ENCODE data around the gene MOB3C.

MOB3C gene

GRCh38 chr1:46619656-46620258, 3.1 kb upstream of the MOB3C start:
- H3K4me3 ChIP-seq (ENCODE audit: low read depth, low read length) = no peak overlapping the region
- TF ChIP-seq, protein P1, sequence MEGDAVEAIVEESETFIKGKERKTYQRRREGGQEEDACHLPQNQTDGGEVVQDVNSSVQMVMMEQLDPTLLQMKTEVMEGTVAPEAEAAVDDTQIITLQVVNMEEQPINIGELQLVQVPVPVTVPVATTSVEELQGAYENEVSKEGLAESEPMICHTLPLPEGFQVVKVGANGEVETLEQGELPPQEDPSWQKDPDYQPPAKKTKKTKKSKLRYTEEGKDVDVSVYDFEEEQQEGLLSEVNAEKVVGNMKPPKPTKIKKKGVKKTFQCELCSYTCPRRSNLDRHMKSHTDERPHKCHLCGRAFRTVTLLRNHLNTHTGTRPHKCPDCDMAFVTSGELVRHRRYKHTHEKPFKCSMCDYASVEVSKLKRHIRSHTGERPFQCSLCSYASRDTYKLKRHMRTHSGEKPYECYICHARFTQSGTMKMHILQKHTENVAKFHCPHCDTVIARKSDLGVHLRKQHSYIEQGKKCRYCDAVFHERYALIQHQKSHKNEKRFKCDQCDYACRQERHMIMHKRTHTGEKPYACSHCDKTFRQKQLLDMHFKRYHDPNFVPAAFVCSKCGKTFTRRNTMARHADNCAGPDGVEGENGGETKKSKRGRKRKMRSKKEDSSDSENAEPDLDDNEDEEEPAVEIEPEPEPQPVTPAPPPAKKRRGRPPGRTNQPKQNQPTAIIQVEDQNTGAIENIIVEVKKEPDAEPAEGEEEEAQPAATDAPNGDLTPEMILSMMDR (IDR thresholded peaks at IDR 0.05; ENCODE audit: control insufficient read depth, extremely low read depth, insufficient read depth) = no peak
- DNase-seq (ENCODE audit: low read depth) = no peak

DNA sequence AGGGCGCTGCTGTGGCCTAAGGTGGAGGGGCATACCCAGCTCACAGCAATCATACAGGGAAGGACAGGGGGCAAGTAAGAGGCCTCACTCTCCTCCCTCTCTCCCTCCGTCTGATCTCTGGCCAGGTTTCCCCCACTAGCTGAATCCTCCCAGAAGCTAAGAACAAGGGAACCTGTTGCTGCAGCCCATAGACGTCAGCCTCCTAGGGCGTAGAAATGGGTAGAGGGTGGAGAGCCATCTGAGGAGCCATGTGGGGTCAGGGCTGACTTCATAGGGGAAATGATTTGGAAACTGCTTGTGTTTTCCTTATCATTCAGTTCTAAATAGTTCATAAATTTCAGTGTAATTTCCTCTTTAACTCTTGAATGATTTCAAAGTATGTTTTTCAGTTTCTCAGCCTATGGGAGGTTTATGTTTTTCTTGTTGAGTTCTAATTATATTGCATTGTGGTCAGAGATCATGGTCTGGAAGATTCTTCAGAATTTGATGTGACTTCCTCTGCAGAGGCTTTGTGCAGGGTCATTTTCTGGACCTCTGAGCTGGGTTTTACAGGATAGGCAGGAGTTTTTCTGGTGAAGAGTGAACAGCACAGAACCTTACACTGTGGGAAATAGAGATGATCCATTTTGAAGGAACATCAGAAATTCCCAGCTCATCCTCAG, 2.3 kb upstream of the MOB3C start:
- no peak for DNase-seq (ENCODE audit: low read depth)
- H3K4me3 ChIP-seq (ENCODE audit: low read depth, low read length) = no peak overlapping the region
- TF ChIP-seq, protein P1 (IDR thresholded peaks at IDR 0.05; ENCODE audit: control insufficient read depth, extremely low read depth, insufficient read depth) = no peak

GRCh38 chr1:46617833-46618232, 1.2 kb upstream of the MOB3C start:
- TF ChIP-seq, protein P1 (IDR thresholded peaks at IDR 0.05; ENCODE audit: control insufficient read depth, extremely low read depth, insufficient read depth) = no peak
- H3K4me3 ChIP-seq (ENCODE audit: low read depth, low read length) = no peak overlapping the region
- DNase-seq (ENCODE audit: low read depth) = no peak

DNA sequence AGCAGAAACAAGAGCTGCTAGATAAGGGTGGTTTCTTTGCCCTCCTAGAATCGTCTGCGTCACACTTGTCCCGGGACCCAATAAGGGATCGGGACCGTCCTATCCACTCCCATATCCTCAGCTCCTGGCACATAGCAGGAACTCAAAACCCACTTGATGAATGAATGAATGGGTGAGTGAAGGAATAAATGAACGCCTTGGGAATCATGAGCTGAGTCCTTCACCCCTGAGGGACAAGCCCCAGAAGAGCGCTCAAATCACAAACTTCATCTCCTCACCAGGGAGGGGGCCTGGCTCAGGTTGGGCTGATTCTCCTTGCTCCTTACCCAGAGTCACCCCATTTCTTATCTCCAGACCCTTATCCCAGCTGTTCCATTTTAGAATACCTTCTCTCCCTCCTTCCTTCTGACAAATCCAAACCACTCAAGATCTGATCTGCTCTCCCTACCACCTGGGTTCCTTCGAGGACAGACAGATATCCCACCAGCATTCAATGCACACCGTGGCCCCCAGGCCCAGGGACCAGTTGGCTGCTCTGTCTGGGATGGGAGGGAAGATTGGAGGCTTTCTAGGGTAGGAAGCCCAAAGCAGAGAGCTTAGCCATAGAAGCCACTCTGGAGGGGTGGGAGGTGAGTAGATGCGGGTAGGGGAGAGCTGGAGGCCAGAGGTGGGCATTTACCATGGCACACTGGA, 643 bp upstream of the MOB3C start:
- no peak for DNase-seq (ENCODE audit: low read depth)
- TF ChIP-seq, protein P1 (IDR thresholded peaks at IDR 0.05; ENCODE audit: control insufficient read depth, extremely low read depth, insufficient read depth) = no peak
- H3K4me3 ChIP-seq (ENCODE audit: low read depth, low read length) = peak overlapping the region; percentile 63

- no peak for DNase-seq (ENCODE audit: low read depth)
- TF ChIP-seq, protein P1 (IDR thresholded peaks at IDR 0.05; ENCODE audit: control insufficient read depth, extremely low read depth, insufficient read depth) = no peak
- H3K4me3 ChIP-seq (ENCODE audit: low read depth, low read length) = peak overlapping the region; percentile 63
Measured at GRCh38 chr1:46615735-46616134, 876 bp downstream of the MOB3C start.

DNA sequence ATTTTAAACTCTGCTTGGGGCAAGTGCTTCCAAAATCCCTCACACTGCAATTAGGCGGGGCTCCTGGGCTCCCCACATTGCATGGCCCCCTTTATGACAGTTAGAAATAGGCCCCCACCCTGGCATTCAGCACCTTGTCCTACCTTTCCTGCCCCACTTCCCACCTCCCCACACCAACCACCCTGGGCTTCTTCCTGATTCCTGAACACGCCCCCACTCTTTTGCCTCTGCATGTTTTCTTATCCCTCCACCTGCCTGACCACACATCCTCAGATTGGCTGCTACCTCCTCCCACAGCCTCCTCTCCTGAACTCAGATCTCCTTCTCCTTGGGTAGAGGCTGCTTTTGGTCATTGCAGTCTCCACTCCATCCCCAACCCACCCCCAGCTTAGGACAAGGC, 1.5 kb downstream of the MOB3C start:
- TF ChIP-seq, protein P1 (IDR thresholded peaks at IDR 0.05; ENCODE audit: control insufficient read depth, extremely low read depth, insufficient read depth) = no peak
- DNase-seq (ENCODE audit: low read depth) = no peak
- H3K4me3 ChIP-seq (ENCODE audit: low read depth, low read length) = no peak overlapping the region

Measured in LNCaP clone FGC (cell line).